ENCODE results near the gene PDE1C.
A peak's percentile ranks its signal among the peaks of the same experiment; 100 is the strongest.

PDE1C gene

GRCh38 chr7:31735991-31736982 is 333.9 kb downstream of the PDE1C start:
- no peak overlapping the region for H3K4me3 ChIP-seq (ENCODE audit: low read depth, low read length)
- no peaks in the 10 kb centered on the region for H3K79me2 ChIP-seq
- H2AFZ ChIP-seq, result no peak overlapping the region
- H3K9ac ChIP-seq, result no peak overlapping the region
- no peaks in the 10 kb centered on the region for H3K36me3 ChIP-seq (ENCODE audit: control insufficient read depth, insufficient read depth, low read length)
- no peaks in the 10 kb centered on the region for H3K9me3 ChIP-seq (ENCODE audit: control insufficient read depth, low read length)
- no peaks in the 10 kb centered on the region for H3K4me1 ChIP-seq
- TF ChIP-seq, protein P1, sequence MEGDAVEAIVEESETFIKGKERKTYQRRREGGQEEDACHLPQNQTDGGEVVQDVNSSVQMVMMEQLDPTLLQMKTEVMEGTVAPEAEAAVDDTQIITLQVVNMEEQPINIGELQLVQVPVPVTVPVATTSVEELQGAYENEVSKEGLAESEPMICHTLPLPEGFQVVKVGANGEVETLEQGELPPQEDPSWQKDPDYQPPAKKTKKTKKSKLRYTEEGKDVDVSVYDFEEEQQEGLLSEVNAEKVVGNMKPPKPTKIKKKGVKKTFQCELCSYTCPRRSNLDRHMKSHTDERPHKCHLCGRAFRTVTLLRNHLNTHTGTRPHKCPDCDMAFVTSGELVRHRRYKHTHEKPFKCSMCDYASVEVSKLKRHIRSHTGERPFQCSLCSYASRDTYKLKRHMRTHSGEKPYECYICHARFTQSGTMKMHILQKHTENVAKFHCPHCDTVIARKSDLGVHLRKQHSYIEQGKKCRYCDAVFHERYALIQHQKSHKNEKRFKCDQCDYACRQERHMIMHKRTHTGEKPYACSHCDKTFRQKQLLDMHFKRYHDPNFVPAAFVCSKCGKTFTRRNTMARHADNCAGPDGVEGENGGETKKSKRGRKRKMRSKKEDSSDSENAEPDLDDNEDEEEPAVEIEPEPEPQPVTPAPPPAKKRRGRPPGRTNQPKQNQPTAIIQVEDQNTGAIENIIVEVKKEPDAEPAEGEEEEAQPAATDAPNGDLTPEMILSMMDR (IDR thresholded peaks at IDR 0.05), result peak; percentile 70
- H3K4me2 ChIP-seq (ENCODE audit: low read length), result no peak overlapping the region
- H3K27me3 ChIP-seq (ENCODE audit: control insufficient read depth, insufficient read depth, low read length), result no peaks in the 10 kb centered on the region
- no peak overlapping the region for H3K27ac ChIP-seq

DNA sequence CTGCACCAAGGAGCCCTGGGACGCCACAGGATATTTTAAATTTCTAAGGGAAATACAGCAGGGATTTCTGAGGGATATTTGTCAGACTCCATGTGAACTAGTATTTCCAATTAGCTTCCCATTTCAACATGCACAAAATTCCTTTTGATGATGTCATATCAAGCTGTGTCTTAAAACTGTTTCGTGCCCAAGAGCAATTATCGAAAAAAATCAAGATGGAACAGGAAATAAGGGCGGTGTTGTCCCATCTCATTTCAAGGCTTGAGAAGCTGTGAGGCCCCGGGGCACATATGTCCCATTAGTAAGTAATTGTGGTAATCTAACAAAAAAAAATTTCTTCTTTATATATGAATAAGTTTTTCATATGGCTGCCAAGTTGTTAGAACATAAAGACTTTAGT is 335.8 kb downstream of the PDE1C start:
- Histone ChIP-seq H3K9me3 (ENCODE audit: control insufficient read depth, low read length) (no peaks in the 10 kb centered on the region), H3K4me2 (ENCODE audit: low read length) (no peak overlapping the region), H2AFZ (no peak overlapping the region), H3K4me1 (no peaks in the 10 kb centered on the region), H3K79me2 (no peaks in the 10 kb centered on the region), H3K27ac (no peak overlapping the region), H3K4me3 (ENCODE audit: low read depth, low read length) (no peak overlapping the region), H3K27me3 (ENCODE audit: control insufficient read depth, insufficient read depth, low read length) (no peaks in the 10 kb centered on the region), H3K36me3 (ENCODE audit: control insufficient read depth, insufficient read depth, low read length) (no peaks in the 10 kb centered on the region), H3K9ac (no peak overlapping the region)
- TF ChIP-seq, protein P1 (IDR thresholded peaks at IDR 0.05), result no peak

DNA sequence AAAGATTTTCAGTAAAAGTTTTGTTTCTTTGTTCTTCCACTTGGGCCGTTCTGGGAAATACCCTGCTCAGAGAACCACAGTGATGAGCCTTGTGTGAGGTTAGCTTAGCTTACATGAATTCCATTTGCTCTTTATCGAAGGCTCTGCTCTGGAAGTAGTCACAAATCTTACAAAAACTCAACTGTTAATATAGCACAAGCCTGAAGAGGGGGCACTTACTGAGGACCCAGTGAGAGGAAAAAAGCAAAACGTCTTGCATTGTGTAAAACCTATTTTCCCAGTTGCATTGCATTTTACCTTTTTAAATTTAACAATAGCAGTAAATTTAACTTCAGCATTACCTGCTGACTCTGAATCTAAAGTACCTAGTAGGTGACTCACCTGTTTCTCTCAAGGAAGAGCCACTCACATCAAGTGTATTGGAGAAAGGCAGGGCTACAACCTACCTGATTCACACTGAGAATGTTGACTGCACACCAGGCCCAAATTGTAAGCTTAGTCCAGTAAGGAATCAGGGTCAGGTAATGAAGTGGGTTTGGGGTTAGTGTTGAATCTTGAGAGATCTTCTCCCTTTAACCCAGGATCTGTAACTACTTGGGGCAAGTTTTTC is 340.9 kb downstream of the PDE1C start:
- no peaks in the 10 kb centered on the region for H3K27me3 ChIP-seq (ENCODE audit: control insufficient read depth, insufficient read depth, low read length)
- H3K79me2 ChIP-seq, result no peaks in the 10 kb centered on the region
- H3K4me2 ChIP-seq (ENCODE audit: low read length), result no peak overlapping the region
- no peak overlapping the region for H2AFZ ChIP-seq
- no peak overlapping the region for H3K9ac ChIP-seq
- no peaks in the 10 kb centered on the region for H3K9me3 ChIP-seq (ENCODE audit: control insufficient read depth, low read length)
- H3K36me3 ChIP-seq (ENCODE audit: control insufficient read depth, insufficient read depth, low read length), result no peaks in the 10 kb centered on the region
- H3K4me3 ChIP-seq (ENCODE audit: low read depth, low read length), result no peak overlapping the region
- H3K4me1 ChIP-seq, result no peaks in the 10 kb centered on the region
- H3K27ac ChIP-seq, result no peak overlapping the region
- TF ChIP-seq, protein P1 (IDR thresholded peaks at IDR 0.05), result no peak

GRCh38 chr7:31724696-31725095 is 345.5 kb downstream of the PDE1C start:
- no peaks in the 10 kb centered on the region for H3K4me1 ChIP-seq
- H3K4me2 ChIP-seq (ENCODE audit: low read length), result no peak overlapping the region
- no peak overlapping the region for H2AFZ ChIP-seq
- H3K9ac ChIP-seq, result no peak overlapping the region
- H3K79me2 ChIP-seq, result no peaks in the 10 kb centered on the region
- H3K36me3 ChIP-seq (ENCODE audit: control insufficient read depth, insufficient read depth, low read length), result no peaks in the 10 kb centered on the region
- H3K9me3 ChIP-seq (ENCODE audit: control insufficient read depth, low read length), result no peaks in the 10 kb centered on the region
- H3K4me3 ChIP-seq (ENCODE audit: low read depth, low read length), result no peak overlapping the region
- H3K27me3 ChIP-seq (ENCODE audit: control insufficient read depth, insufficient read depth, low read length), result no peaks in the 10 kb centered on the region
- TF ChIP-seq, protein P1 (IDR thresholded peaks at IDR 0.05), result no peak
- no peak overlapping the region for H3K27ac ChIP-seq
